ENCODE data around the gene TNNC1.

TNNC1 gene

GRCh38 chr3:52443791-52444687, 9.8 kb downstream of the TNNC1 start:
- no peak for DNase-seq (ENCODE audit: low read depth in 2 of 3, low spot score in 2 of 3)

- DNase-seq (ENCODE audit: low read depth in 2 of 3, low spot score in 2 of 3) = no peak
Measured at GRCh38 chr3:52443268-52443610, 10.6 kb downstream of the TNNC1 start.

- DNase-seq (ENCODE audit: low read depth in 2 of 3, low spot score in 2 of 3) = no peak
Measured at GRCh38 chr3:52442409-52443267, 11.2 kb downstream of the TNNC1 start.

GRCh38 chr3:52441772-52442332, 12.0 kb downstream of the TNNC1 start:
- no peak for DNase-seq (ENCODE audit: low read depth in 2 of 3, low spot score in 2 of 3)

- DNase-seq (ENCODE audit: low read depth in 2 of 3, low spot score in 2 of 3) = no peak
Measured at GRCh38 chr3:52441091-52441771, 12.6 kb downstream of the TNNC1 start.

GRCh38 chr3:52440671-52441070, 13.2 kb downstream of the TNNC1 start:
- DNase-seq (ENCODE audit: low read depth in 2 of 3, low spot score in 2 of 3) = no peak

GRCh38 chr3:52440249-52440551, 13.6 kb downstream of the TNNC1 start:
- no peak for DNase-seq (ENCODE audit: low read depth in 2 of 3, low spot score in 2 of 3)

- DNase-seq (ENCODE audit: low read depth in 2 of 3, low spot score in 2 of 3) = no peak
Measured at GRCh38 chr3:52439426-52440248, 14.2 kb downstream of the TNNC1 start.

- no peak for DNase-seq (ENCODE audit: low read depth in 2 of 3, low spot score in 2 of 3)
Measured at GRCh38 chr3:52438579-52439425, 15.0 kb downstream of the TNNC1 start.

- DNase-seq (ENCODE audit: low read depth in 2 of 3, low spot score in 2 of 3) = no peak
Measured at GRCh38 chr3:52438104-52438376, 15.8 kb downstream of the TNNC1 start.

- no peak for DNase-seq (ENCODE audit: low read depth in 2 of 3, low spot score in 2 of 3)
Measured at GRCh38 chr3:52437326-52438103, 16.3 kb downstream of the TNNC1 start.

- no peak for DNase-seq (ENCODE audit: low read depth in 2 of 3, low spot score in 2 of 3)
Measured at GRCh38 chr3:52436500-52437149, 17.2 kb downstream of the TNNC1 start.

- DNase-seq (ENCODE audit: low read depth in 2 of 3, low spot score in 2 of 3) = no peak
Measured at GRCh38 chr3:52435246-52436101, 18.4 kb downstream of the TNNC1 start.

- DNase-seq (ENCODE audit: low read depth in 2 of 3, low spot score in 2 of 3) = no peak
Measured at GRCh38 chr3:52434491-52435115, 19.2 kb downstream of the TNNC1 start.

GRCh38 chr3:52433996-52434479, 19.8 kb downstream of the TNNC1 start:
- DNase-seq (ENCODE audit: low read depth in 2 of 3, low spot score in 2 of 3) = no peak

GRCh38 chr3:52433328-52433995, 20.4 kb downstream of the TNNC1 start:
- DNase-seq (ENCODE audit: low read depth in 2 of 3, low spot score in 2 of 3) = no peak

Measured in activated CD8-positive, alpha-beta memory T cell treated with anti-CD3 and anti-CD28 coated beads for 48 hours (primary cell).